Prostate gland (tissue), 2 donors: Measurements from ENCODE around the gene CUL4B. TPM values are rescaled to one million over a fixed set of nuclear protein-coding genes. Genes with fewer than 3 reads are reported as not detected.

Source experiments
- small RNA-seq, 2 donors: library from RNA; depleted of rRNA; stranded (forward); fragments of <200 nt; gene quantifications; one replicate each; pipeline ENCODE3, GENCODE V24; 2016
- total RNA-seq, 2 donors: library from RNA; depleted of rRNA; stranded (reverse); fragments of >200 nt; gene quantifications; one replicate each; pipeline ENCODE4 v1.1.0, GENCODE V29; 2016

The CUL4B gene
- total RNA-seq, 2 donors from 2014 or later, result 30.5 to 92.3 TPM

Small RNA genes within 50 kb of the gene (small RNA-seq; reads per million reads assigned to genes)
- gene RNU7-37P, result 0 reads per million in 2 donors

Other genes with a start within 250 kb of the CUL4B start
- under 1 TPM; 0.18 to 0.62 TPM for gene TMEM255A, start 249.5 kb downstream of the CUL4B start, total RNA-seq
- under 1 TPM in 1 of 2 donors, not detected in 1; 0.50 TPM for gene ATP1B4, start 198.9 kb downstream of the CUL4B start, total RNA-seq
- 100 to 1,000 TPM; 156 to 269 TPM for gene LAMP2, start 91.7 kb downstream of the CUL4B start, total RNA-seq
- gene MCTS1, start 43.1 kb upstream of the CUL4B start, total RNA-seq, result 10 to 100 TPM; 17.5 to 23.6 TPM
- gene C1GALT1C1, start 69.1 kb upstream of the CUL4B start, total RNA-seq, result 10 to 100 TPM; 24.4 to 33.7 TPM